HepG2 (cell line): ENCODE measurements around the gene GLI3. TPM values are rescaled to one million over a fixed set of nuclear protein-coding genes. Genes with fewer than 3 reads are reported as not detected.

Experiments
- ATAC-seq: fragments of 200-7000 bp; cut with Tn5 transposase; 3 replicates; pipeline ENCODE4 v1.9.1; 2020; ENCODE audit warnings: mild to moderate bottlenecking, moderate library complexity
- BruUV-seq: library from RNA; stranded (reverse); fragments of 400-500 nt; replicated peaks from 2 replicates; lab custom pipeline; 2021; lab: Mats Ljungman, UMichigan
- CTCF ChIA-PET: fragments of 300-600 bp; formaldehyde crosslinking; extraction: SDS; loops from one replicate; lab custom pipeline; 2021; ENCODE audit warnings: low total read pairs, inconsistent platforms, low intra/inter-chr PET ratio; lab: Yijun Ruan, JAX
- POLR2A ChIA-PET: fragments of 350-600 bp; sonication (Branson Sonifier 250); formaldehyde crosslinking; loops from one replicate; lab custom pipeline; 2020; ENCODE audit warnings: antibody characterized with exemption, inconsistent platforms; lab: Yijun Ruan, JAX
- DNase-seq: peaks from one replicate; pipeline ENCODE4 v3.0.0-alpha.2; 2015; ENCODE audit warnings: low spot score
- FAIRE-seq: peaks from 3 replicates; lab custom pipeline; 2011; peaks lifted over from hg19 to GRCh38; lab: Jason Lieb, UNC
- H2AFZ ChIP-seq: one replicate; pipeline ENCODE4 v1.6.1; 2011; ENCODE audit warnings: low read length, inconsistent platforms
- H3K27ac ChIP-seq: fragments of 300-600 bp; 3 replicates; pipeline ENCODE4 v1.8.0; 2011; ENCODE audit warnings: mixed run types, mild to moderate bottlenecking, mixed read lengths, low read length, inconsistent platforms; ENCODE audit not compliant: insufficient read depth; ENCODE audit errors: extremely low read length
- H3K27me3 ChIP-seq, 2 experiments: fragments of 200-600 bp in 1 of 2; 2 replicates in 1 of 2; 3 replicates in 1 of 2; pipeline versions ENCODE4 v1.6.0 to v1.8.0; 2011; ENCODE audit warnings: low read length in 2 of 2, mild to moderate bottlenecking in 2 of 2, moderate library complexity in 2 of 2, inconsistent platforms in 1 of 2; ENCODE audit not compliant: insufficient read depth in 2 of 2, control insufficient read depth in 1 of 2
- H3K36me3 ChIP-seq, 2 experiments: fragments of 200-600 bp in 1 of 2; replicated peaks in 1 of 2; 2 replicates in 1 of 2; 3 replicates in 1 of 2; pipeline versions ENCODE4 v1.5.1 to v1.8.0; 2011; ENCODE audit warnings: low read length in 2 of 2, inconsistent platforms in 1 of 2; ENCODE audit not compliant: insufficient read depth in 2 of 2, control insufficient read depth in 1 of 2
- H3K4me1 ChIP-seq: 2 replicates; pipeline ENCODE4 v1.5.1; 2012; ENCODE audit warnings: low read length, inconsistent platforms; ENCODE audit not compliant: insufficient read depth
- H3K4me2 ChIP-seq: 2 replicates; pipeline ENCODE4 v1.6.0; 2011; ENCODE audit warnings: low read depth, low read length, inconsistent platforms
- H3K4me3 ChIP-seq, 3 experiments: fragments of 200-600 bp in 1 of 3; sonication (generic), shearing (Covaris generic) in 1 of 3; replicated peaks in 1 of 3; 2 replicates each; pipeline ENCODE4 v1.5.1; 2011 to 2016; ENCODE audit warnings: low read length in 3 of 3, inconsistent platforms in 2 of 3, low read depth in 2 of 3, mild to moderate bottlenecking in 2 of 3, control low read depth in 1 of 3, mixed read lengths in 1 of 3; ENCODE audit not compliant: insufficient read depth in 1 of 3
- H3K79me2 ChIP-seq: one replicate; pipeline ENCODE4 v1.6.1; 2011; ENCODE audit warnings: low read length, inconsistent platforms; ENCODE audit not compliant: insufficient read depth
- H3K9ac ChIP-seq: 2 replicates; pipeline ENCODE4 v1.6.0; 2011; ENCODE audit warnings: mild to moderate bottlenecking, low read depth, low read length, inconsistent platforms; ENCODE audit not compliant: insufficient read depth
- H3K9me3 ChIP-seq: 2 replicates; pipeline ENCODE4 v1.5.1; 2012; ENCODE audit warnings: mild to moderate bottlenecking, low read length
- H4K20me1 ChIP-seq: 2 replicates; pipeline ENCODE4 v1.6.0; 2011; ENCODE audit warnings: inconsistent platforms, mild to moderate bottlenecking, low read length, moderate library complexity; ENCODE audit not compliant: insufficient read depth
- ATF2 ChIP-seq: sonication (generic); formaldehyde crosslinking; IDR thresholded peaks from 2 replicates; pipeline ENCODE4 v1.4.0; 2020; ENCODE audit warnings: missing genetic modification reagents
- E2F2 ChIP-seq: sonication (generic); formaldehyde crosslinking; IDR thresholded peaks from 2 replicates; pipeline ENCODE4 v1.4.0; 2020; ENCODE audit warnings: missing genetic modification reagents, borderline replicate concordance
- GABPA ChIP-seq, 2 experiments: IDR thresholded peaks; 2 replicates each; pipeline ENCODE4 v1.6.1; 2011 to 2016; ENCODE audit warnings: low read depth in 2 of 2, low read length in 1 of 2, missing biosample characterization in 1 of 2, missing genetic modification characterization in 1 of 2
- KLF11 ChIP-seq: IDR thresholded peaks from 2 replicates; pipeline ENCODE4 v1.6.1; 2016; ENCODE audit warnings: missing compliant biosample characterization
- NCOA5 ChIP-seq: sonication (generic); formaldehyde crosslinking; IDR thresholded peaks from 2 replicates; pipeline ENCODE4 v1.4.0; 2020; ENCODE audit warnings: missing genetic modification reagents
- NR2F6 ChIP-seq, 2 experiments: IDR thresholded peaks; 2 replicates each; pipeline ENCODE4 v1.6.1; 2016; ENCODE audit warnings: antibody characterized with exemption in 1 of 2, mild to moderate bottlenecking in 1 of 2
- RBAK ChIP-seq: sonication (generic); formaldehyde crosslinking; IDR thresholded peaks from 2 replicates; pipeline ENCODE4 v1.5.1; 2020; ENCODE audit warnings: mild to moderate bottlenecking, missing genetic modification reagents
- SIX1 ChIP-seq: sonication (generic); formaldehyde crosslinking; IDR thresholded peaks from 2 replicates; pipeline ENCODE4 v1.4.0; 2020; ENCODE audit warnings: missing genetic modification reagents, borderline replicate concordance
- ZNF350 ChIP-seq: sonication (generic); formaldehyde crosslinking; IDR thresholded peaks from 2 replicates; pipeline ENCODE4 v1.4.0; 2020; ENCODE audit warnings: mild to moderate bottlenecking, low read depth, missing genetic modification reagents, borderline replicate concordance
- ZNF512B ChIP-seq: sonication (generic); formaldehyde crosslinking; IDR thresholded peaks from 2 replicates; pipeline ENCODE4 v1.5.1; 2020; ENCODE audit warnings: missing genetic modification reagents, mild to moderate bottlenecking, borderline replicate concordance
- ZNF747 ChIP-seq: sonication (generic); formaldehyde crosslinking; IDR thresholded peaks from 2 replicates; pipeline ENCODE4 v1.8.1; 2023; ENCODE audit warnings: missing genetic modification reagents, mild to moderate bottlenecking, borderline replicate concordance
- ZNF776 ChIP-seq: sonication (generic); formaldehyde crosslinking; IDR thresholded peaks from 2 replicates; pipeline ENCODE4 v1.4.0; 2020; ENCODE audit warnings: mild to moderate bottlenecking, missing genetic modification reagents
- ZSCAN9 ChIP-seq: IDR thresholded peaks from 2 replicates; pipeline ENCODE4 v1.6.1; 2016; ENCODE audit warnings: borderline replicate concordance
- WGBS: methylation state at CpG from one replicate; pipeline ENCODE4 v1.1.6; 2017; ENCODE audit warnings: low lambda C conversion rate; 5-methylcytosine and 5-hydroxymethylcytosine counted together
- in situ Hi-C: cut with HindIII; loops from 2 replicates; pipeline ENCODE4 v1.10.0; 2017; ENCODE audit warnings: low pct_unique_long_range_greater_than_20kb; ENCODE audit not compliant: extremely low pct_ligation_motif_present
- intact Hi-C: fragments of 100-400 bp; cut with micrococcal nuclease; formaldehyde crosslinking; loops from one replicate; pipeline ENCODE4 v1.10.0; 2022; ENCODE audit not compliant: unreplicated experiment
- polyA plus RNA-seq, 8 experiments: library from polyadenylated mRNA; depleted of rRNA in 3 of 8; stranded (reverse) in 7 of 8; unstranded in 1 of 8; fragments of >200 nt; fragmentation: Illumina TruSeq in 4 of 8; extraction: Trizol in 4 of 8; gene quantifications; 2 replicates each; pipeline versions ENCODE4 v1.2.1 to v1.2.3, GENCODE V29; 2011 to 2016; ENCODE audit warnings: low read depth in 4 of 8, missing spikeins in 1 of 8, mixed read lengths in 1 of 8; ENCODE audit not compliant: insufficient read depth in 1 of 8
- total RNA-seq, 5 experiments: library from RNA; depleted of rRNA; stranded (reverse); fragments of >200 nt; fragmentation: Illumina TruSeq; extraction: Trizol; gene quantifications; 2 replicates each; pipeline ENCODE4 v1.2.3, GENCODE V29; 2016; ENCODE audit warnings: low read depth in 1 of 5

The GLI3 gene
- total and polyA plus RNA-seq, 2 of the 13 experiments (the other 11 are each of a cell fraction or from before 2014, with no cell fraction given) = not detected

- in situ Hi-C loops = no loop called here
- no peak overlapping the region for H3K4me2 ChIP-seq
- H2AFZ ChIP-seq = no peak overlapping the region
- H3K79me2 ChIP-seq = no peaks in the 10 kb centered on the region
- H3K36me3 ChIP-seq = no peaks in the 10 kb centered on the region
- no peaks in the 10 kb centered on the region for H3K4me1 ChIP-seq
- H3K9ac ChIP-seq = no peak overlapping the region
- no peak for FAIRE-seq
- H4K20me1 ChIP-seq = no peaks in the 10 kb centered on the region
- H3K27me3 ChIP-seq = no peaks in the 10 kb centered on the region
- BruUV-seq = no TSS peak
- no peak for DNase-seq
- H3K4me3 ChIP-seq = no peak overlapping the region
- WGBS = 19% methylated on average over 5 of the region's 5 CpGs
- H3K27ac ChIP-seq = no peak overlapping the region
- intact Hi-C loops = no loop called here
- TF ChIP-seq RBAK (no peak), NR2F6 (IDR thresholded peaks at IDR 0.05) (no peak), NR2F6 (CRISPR knock-in tag; IDR thresholded peaks at IDR 0.05) (no peak), ZSCAN9 (CRISPR knock-in tag) (no peak), NCOA5 (CRISPR knock-in tag) (no peak), ATF2 (no peak), ZNF350 (CRISPR knock-in tag) (no peak), ZNF747 (CRISPR knock-in tag) (no peak), GABPA (IDR thresholded peaks at IDR 0.05; ENCODE audit: low read depth, low read length) (no peak), GABPA (CRISPR knock-in tag; IDR thresholded peaks at IDR 0.05; ENCODE audit: low read depth) (no peak), ZNF776 (CRISPR knock-in tag) (no peak), KLF11 (CRISPR knock-in tag) (no peak), SIX1 (CRISPR knock-in tag) (no peak), ZNF512B (CRISPR knock-in tag) (no peak), E2F2 (CRISPR knock-in tag) (no peak)
- TF ChIP-seq, all 625 proteins: peak for 0
- ATAC-seq = no peak
- ChIA-PET CTCF (no interaction called here), POLR2A (no interaction called here)
- no peaks in the 10 kb centered on the region for H3K9me3 ChIP-seq
These were observed 72.1 kb downstream of the GLI3 start for GRCh38 chr7:42164881-42165428.
